HG03060 (cell line): ENCODE results near the gene TMSB10.

Source experiments
- ATAC-seq: cut with Tn5 transposase; IDR thresholded peaks from one replicate; pipeline ENCODE4 v1.9.1; 2021; ENCODE audit warnings: low read depth, moderate number of reproducible peaks; ENCODE audit not compliant: unreplicated experiment

TMSB10 gene

DNA sequence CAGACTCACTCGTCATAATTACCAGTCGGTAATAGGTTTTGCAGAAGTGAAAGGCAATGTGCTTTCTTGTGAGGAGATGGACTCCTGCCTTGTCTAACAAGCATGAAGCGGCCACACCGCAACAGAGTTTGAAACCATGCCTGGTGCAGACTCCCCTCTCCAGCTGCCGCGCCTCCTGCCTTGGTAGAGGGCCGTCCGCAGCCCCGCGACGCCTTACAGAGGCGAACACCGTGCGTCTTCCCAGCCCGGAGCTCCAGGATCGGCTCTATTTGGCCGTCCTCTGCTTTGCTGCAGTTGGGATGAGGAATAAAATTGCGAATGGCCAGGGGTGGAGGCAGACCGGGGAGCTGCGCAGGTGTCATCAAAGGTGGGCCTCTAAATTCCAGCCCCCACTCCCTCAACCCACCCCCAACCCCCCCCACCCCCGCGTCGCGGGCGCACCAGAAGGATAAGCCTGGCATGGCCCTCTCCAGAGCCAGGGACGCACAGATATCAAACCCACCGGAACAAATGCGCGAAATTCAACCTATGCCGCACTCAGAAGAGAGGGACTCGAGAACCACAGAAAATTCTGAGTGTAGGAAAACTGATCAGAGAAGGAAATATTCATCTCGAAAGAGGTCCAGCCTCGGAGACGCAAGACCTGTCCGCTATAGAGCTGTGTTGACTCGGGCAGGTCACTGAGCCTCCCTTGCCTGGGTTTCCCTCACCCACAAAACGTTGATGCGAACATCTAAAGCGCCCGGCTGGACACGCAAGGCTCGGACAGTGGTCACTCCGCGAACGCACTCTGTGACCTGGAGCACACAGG is 25.7 kb upstream of the TMSB10 start:
- no peak for ATAC-seq

DNA sequence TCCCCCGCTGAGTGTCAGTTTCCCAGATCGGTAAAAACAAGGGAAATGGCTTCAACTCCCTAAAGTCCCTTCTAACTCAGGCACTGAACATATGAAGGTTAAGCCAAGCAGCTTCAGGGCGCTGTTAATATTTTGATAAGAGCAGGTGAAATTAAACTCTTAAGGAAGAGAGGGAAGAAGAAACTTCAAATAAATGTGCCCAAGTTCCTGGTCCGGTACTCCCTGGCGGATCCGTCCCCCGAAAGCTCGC is 25.1 kb upstream of the TMSB10 start:
- no peak for ATAC-seq

DNA sequence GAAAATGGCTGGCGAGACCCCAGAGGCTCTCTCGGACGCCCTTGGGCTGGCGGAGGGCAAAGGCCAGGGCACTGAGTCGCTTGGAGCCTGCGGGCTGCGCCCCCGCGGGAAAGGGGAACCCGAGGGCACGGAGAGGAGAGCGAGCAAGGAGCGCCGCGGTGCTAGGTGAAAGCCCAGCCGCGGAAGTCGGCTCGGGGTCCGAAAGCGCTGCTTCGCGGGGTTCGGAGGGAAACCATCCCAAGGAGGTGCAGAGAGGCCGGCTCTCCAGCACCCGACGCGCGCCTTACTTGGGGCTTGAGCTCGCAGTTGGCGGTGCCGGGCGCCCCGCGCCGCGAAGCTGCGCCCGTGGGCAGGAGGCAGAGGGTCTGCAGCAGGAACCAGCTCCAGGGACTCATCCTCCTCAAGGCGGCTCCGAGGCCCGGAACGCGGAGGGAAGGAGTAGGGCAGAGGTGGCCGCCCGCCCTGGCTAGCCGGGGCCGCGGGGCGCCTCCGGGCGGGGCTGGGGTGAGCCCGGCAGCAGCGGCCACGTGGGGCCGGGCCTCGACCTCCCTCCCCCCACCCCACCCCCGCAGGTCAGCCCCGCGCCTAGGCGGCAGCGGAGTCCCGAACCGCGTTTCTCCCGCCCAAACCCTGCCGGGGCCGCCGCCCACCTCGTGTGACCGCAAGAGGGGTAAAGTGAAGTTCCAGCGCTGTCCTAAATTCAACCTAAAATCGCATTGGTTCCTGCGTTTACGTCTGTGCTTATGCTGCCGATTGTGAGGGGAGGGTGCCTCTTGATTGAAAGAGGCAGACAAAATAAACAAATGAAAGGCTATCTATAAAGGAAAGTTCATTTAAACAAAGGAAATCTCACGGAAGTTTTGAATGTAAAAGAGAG is 24.6 kb upstream of the TMSB10 start, which contains the start of gene TRABD2A:
TRABD2A (minus strand) TSS at position 440 of the 877 bp plus-strand sequence; CDS start at position 395, 45 bp downstream.
- no peak for ATAC-seq

DNA sequence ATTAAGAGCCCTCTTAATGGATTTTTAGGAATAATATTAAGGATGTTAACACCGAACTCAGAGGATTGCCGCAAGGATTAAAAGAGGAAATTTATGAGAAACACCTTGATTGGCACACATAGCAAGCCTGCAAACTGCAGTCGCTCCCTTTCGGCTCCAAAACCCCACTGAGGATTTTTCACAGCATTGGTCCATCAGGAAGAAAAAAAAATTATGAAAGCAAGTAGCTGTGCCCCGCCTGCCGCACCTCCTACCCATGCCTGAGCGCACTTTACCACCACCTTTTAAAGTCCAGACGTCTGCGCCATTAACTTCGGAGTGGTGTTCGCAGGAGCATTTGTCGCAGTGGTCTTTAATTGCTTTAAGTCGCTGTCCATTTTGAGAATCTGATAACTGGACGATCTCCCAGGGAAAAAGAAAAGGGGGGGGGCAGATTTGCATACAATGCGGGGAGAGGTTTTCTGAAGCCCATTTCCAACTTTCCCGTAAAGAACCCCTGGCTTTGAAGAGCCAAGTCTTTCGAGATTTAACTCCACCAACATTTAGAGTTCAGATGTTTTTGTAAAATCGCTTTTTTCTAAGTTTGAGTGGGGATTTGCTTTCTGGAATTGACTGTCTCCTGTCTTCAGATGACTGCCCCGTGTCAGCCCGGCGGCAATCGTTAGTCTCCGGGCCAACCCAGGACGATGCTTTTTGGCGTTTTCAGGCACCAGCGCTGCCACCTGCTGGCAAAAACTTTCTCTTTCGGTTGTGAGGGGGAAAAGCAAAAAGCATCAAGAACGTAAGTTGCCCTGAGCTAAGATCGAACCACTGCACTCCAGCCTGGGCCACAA is 23.7 kb upstream of the TMSB10 start:
- peak; percentile 74 for ATAC-seq

DNA sequence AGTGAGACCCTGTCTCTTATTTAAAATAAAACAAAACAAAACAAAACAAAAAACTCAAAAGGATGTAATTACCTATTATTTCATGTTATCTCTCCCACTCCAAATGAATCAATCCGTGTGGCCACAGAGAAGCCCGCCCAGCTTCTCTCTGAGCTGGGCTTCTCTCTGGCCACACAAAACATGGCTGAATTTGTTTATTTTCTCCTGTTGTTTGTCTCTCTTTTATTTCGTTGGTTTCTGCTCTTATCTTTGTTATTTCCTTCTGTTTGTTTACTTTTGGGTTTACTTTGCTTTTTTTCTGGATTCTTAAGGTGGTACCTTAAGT is 23.1 kb upstream of the TMSB10 start:
- ATAC-seq = no peak

DNA sequence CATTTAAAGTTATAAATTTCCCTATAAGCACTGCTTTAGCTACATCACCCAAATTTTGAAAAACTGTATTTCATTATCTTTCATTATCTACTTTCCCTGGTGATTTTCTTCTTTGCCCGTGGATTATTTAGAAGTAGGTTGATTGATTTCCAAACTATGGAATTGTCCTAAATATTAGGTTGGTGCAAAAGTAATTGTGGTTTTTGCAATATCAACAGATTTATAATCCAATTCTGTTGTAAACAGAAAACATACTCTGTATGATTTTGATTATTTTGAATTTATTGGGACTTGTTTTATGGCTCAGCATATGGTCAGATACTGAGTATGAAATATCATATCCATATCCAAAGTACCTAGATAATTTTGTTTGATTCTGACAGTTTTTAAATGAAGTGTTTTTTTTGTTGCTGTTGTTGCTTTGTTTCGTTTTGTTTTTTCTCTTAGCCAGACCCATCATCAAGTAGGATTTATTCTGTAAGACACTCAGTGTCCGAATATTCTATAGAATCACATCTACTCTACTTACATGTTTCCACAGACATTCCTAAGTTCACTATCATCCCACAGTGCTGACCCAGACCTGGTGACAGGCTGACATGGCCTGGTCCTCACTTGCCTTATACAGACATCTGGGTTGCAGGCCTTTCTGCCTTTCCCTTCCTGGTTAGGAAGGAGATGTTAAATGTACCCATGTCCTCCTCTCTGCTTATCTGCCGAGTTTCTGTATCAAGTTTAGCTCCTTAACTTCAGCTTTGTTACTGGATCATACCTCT is 22.5 kb upstream of the TMSB10 start:
- ATAC-seq = no peak

DNA sequence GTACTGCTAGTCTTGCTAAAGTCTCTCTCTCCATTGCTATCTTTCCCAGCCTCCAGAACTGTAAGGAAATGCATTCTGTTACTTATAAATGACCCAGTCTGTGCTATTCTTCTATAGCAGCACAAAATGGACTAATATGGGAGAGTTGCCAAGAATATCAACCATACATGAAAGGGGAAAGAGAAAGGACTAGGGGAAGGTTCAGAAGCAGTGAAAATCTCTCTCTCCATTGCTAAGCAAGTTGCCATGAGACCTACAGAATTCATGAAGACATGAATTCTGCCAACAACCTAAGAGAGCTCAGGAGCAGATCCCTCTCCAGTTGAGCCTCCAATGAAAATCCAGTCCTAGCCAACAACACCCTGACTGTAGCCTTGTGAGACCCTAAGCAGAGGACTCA is 21.0 kb upstream of the TMSB10 start:
- ATAC-seq = no peak

DNA sequence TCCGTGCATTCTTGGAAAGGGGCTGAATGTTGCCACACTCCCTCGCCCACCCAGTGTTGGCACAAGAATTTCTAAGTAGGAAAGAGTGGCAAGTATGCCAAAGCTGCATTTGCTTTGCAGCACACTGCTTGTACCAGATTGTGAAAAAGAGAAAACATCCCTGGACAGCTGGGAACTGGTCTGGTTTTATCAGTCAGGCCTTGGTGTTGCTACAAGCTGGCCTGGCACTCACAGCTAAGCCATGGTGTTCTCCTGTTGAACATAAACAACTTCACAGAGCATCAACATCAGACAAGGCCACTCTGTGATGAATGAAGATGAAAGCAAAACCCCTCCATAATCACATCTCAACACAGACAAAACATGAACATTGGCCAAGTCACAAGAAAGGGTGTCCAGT is 20.3 kb upstream of the TMSB10 start:
- no peak for ATAC-seq

DNA sequence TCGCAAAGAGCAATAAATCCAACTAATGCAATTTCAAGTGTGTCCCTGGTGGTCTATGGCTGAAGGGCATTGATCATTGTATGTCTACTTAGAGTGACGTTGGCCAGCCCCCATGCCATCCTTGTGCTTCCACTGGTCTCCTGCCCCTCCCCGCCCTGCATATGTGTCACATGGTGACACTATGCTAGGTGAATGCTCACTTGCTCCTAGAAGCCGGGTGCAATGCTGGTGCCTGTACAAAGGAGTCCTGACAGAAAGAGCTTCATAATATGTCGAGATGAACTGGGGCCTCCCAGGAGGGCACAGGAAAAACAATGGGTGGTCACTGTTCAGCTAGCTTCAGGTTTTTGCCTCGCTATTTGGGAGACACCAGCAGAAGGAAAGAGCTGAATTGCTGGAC is 18.7 kb upstream of the TMSB10 start:
- ATAC-seq = no peak

DNA sequence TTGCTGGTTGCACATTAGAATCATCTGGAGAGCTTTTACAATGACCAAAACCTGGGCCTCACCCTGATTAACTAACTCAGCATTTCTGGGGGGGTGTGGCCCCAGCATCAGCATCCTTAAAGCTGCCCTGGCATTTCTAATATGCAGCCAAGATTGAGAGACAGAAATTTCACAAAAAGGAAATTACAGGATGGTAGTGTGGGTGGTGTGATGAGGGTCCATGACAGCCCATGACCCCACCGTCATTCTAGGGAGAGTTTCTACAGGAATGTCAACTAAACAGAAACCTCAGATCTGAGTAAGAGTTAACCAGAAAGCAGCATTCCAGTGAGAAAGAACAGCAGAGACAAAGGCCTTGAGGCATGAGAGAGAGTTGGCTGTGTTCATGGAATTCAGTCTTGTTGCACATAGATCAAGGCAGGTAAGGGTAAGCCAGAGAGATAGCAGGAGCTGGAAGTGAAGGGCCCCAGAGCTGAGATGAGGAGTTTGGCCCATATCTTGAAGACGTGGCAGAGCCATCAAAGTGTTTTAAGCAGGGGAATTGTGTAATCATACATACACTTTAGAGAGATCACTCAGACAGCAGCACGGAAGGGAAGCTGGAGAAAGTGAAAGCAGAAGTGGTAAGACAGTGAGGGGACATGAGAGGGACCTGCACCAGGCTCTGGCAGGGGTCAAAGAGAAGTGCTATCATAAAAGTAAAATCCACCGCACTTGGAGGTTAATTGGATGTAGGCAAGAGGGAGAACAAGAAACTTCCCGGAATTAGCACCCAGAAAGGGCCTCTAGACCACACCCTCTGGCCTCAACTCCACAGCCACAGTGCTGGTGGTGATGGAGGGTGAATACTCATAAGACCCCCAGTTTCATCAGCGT is 16.8 kb upstream of the TMSB10 start:
- ATAC-seq = peak; percentile 95

DNA sequence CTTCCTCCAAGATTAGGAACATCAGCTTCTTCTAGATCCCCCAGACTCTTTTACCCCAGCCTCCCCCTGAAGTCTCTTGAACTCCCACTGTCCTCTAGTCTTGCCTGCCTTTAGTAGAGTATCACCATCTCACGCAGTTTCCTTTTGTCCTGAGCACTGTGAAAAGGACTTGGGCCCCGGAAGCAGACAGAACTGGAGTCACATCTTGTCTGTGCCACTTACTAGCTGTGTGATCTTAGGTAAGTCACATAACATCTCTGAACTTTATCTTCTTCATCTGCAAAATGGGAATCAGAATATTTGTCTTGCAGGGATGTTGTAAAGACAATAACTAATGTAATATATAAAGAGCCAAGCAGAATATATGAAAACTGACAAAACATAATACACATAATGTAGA is 16.1 kb upstream of the TMSB10 start:
- no peak for ATAC-seq

DNA sequence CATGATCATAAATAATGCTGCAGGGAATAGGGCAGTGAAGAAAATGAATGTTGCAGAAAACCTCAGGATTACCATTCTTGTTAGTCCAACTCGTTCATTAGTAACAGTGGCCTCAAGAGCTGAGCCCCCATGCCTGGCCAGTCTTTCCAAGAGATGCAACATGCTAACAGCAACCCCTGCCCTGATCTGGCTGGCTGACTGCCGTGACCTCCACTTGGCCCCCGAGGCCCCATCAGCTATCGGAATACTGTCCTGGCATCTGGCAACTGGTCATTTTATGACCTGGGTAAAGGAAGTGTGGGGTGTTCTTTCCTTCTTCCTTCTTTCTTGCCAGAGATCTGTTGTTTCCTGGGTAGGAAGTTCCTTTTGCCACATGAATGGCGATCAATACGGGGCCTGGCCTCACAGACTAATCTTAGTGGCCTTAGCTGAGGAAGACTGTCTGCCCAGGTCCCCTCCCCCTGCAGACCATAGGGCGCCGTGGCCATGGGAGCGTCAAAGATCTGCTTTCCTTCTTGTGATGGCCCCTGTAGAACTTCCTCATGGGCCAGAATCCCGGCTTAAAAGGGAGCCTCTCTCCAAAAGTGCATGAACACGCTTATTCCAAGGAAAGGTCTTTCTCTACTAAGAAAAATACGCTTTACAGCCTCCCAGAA is 14.0 kb upstream of the TMSB10 start:
- no peak for ATAC-seq

DNA sequence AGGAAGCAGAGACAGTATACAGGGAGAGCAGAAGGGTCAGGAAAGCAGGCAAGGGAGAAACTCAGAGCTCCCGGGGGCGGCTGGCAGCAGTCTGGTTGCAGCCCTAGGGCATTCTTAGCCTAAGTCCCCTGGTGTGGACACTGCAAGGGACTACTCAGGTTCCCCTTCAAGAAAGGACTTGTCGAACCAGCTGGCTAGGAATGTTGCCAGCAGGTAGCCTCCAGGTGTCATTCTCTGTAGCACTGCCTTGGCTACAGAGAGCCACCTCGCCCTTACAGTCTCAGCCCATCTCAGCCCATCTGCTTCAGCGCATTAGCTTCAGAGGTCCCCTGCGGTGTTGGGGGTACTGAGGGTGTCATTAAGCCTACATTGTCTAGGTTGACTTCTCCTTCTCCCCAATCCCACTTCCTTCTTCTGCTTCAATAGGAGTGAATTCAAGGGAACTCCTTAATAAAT is 11.3 kb upstream of the TMSB10 start:
- ATAC-seq = no peak

DNA sequence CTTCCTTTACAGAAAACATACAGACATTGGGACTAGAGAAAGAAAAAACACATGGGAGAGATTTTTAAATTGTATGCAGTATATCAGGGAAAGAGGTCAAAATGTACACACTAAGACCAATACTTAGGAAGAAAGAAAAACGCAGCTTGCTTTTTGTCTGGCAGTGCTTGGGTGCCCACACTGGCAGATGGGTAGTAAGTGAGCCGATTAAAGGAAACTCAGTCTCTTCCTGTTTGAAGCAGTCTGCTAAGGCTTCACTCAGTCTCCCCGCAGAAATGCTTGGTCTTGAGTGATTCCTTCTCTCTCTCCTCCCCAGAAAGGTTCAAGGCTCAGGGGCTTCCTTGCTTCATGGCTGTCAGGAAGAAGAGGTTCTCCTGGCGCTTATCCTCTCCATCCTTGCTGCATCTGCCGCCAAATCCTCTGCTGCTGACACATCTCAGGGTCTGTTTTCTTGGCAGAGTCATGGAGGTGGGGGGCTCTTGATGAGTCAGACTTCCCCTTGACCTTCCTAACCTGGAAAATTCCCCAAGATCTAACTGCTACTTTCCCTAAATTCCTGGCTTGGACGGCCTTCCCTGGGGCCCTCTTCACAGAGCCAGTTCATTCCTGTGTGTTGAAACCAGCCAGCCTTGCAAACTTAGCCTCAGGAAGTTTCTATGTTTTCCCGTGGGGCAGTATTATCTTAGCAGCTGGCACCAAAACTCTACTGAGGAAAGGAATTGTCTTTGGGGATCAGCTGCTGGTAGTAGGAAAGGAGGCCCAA is 10.5 kb upstream of the TMSB10 start:
- no peak for ATAC-seq

DNA sequence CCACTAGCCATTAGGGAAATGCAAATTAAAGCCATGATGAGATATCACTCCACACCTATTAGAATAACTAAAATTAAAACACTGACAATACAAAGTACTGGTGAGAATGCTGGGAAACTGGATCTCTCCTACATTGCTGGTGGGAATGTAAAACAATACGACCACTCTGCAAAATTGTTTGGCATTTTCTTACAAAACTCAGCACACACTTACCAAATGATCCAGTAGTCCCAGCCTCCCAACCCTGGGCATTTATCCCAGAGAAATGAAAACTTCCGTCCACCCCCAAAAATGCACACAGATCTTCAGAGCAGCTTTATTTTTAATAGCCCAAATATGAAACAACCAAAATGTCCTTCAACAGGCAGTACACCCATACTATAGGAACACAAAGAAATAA is 8.9 kb upstream of the TMSB10 start:
- ATAC-seq = no peak

DNA sequence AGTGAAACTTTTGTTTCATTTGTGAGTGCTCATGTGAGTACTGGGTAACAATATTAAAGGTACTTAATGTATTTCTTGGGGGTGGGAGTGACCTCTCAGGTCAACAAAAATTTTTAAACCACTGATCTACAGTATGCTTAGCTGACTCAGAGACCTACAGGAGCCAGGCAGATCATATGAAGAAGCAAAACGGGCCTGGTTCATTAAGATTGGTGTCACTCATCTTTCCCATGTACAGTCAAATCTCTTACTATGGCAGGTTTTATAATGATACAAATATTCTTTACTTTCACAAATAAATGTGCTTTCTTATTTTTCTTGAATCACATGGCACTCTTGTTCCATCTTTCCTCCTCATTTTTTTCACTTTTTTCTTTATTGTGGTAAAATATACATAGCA is 7.7 kb upstream of the TMSB10 start:
- ATAC-seq = no peak

DNA sequence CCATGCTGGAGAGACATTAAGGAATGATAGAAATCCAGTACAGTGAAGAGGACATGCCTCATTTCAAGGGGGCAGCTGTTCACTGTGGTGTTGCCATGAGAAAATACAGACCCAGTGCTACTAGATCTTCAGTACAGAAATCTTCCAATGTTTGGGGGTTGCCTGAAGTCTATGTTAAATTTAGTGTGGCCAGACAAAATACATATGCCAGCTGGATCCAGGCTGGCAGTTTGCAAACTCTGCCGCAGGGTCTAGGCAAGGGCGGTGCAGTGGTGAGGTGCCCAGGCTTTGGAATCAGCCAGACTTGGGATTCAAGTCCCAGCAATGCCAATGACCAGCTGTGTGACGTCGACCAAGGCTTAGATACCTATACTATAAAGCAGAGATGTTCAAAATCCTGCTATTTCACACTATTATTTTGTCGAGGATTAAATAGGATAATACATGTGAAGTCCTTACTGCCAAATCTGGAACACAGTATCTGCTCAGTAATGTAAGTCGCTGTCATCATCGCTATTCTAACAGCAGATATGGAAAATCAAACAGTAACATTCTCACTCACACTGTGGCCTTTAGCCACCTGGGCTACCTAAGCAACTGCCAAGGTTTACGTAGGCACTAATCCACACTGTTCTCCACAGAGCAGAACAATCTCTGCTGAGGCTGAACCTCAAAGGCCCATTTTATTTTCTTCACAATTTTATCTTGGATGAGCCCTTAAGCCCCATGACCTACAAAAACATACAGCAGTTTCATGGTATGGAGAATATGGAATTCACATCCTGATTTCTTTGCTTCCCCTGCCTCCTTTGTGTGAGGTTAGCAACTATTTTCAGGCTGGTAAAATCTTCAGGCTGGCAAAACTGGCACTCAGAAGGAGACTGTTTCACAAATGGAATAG is 5.9 kb upstream of the TMSB10 start:
- ATAC-seq = no peak
